Right cardiac atrium (tissue), 5 donors: ENCODE measurements around the gene RHBDF2. TPM values are rescaled to one million over a fixed set of nuclear protein-coding genes. Genes with fewer than 3 reads are reported as not detected.

Experiments used
- ATAC-seq, 2 donors: fragments of 200-7000 bp; cut with Tn5 transposase; one replicate each; pipeline versions ENCODE4 v1.8.0 to v1.9.1; 2020; ENCODE audit warnings: moderate library complexity in 2 of 2, mild to moderate bottlenecking in 1 of 2
- DNase-seq, 3 donors: peaks; one replicate each; pipeline ENCODE4 v3.0.0-alpha.2; 2020
- H3K27ac ChIP-seq: one replicate; pipeline ENCODE4 v1.5.1; 2013; ENCODE audit warnings: mild to moderate bottlenecking, low read length, control low read depth, moderate library complexity
- H3K27me3 ChIP-seq: one replicate; pipeline ENCODE4 v1.6.1; 2013; ENCODE audit not compliant: control insufficient read depth, insufficient read depth
- H3K4me1 ChIP-seq: one replicate; pipeline ENCODE4 v1.6.1; 2013; ENCODE audit warnings: low read length; ENCODE audit not compliant: control insufficient read depth, insufficient read depth
- H3K4me3 ChIP-seq: one replicate; pipeline ENCODE4 v1.5.1; 2013; ENCODE audit warnings: low read length, control low read depth
- H3K9me3 ChIP-seq: one replicate; pipeline ENCODE4 v1.6.1; 2013; ENCODE audit warnings: low read length; ENCODE audit not compliant: control insufficient read depth
- WGBS: extraction: QIAGEN DNeasy Blood & Tissue Kit; methylation state at CpG from one replicate; pipeline ENCODE4 v1.1.7; 2013; 5-methylcytosine and 5-hydroxymethylcytosine counted together
- intact Hi-C, 4 donors: fragments of 100-400 bp; cut with DNase I; formaldehyde crosslinking; loops; one replicate each; pipeline versions ENCODE4 v1.11.0 to v1.14.0; 2022 to 2023
- polyA plus RNA-seq: library from polyadenylated mRNA; stranded (reverse); fragments of 200-250 nt; gene quantifications from one replicate; pipeline ENCODE4 v1.2.3, GENCODE V29; 2013
- total RNA-seq, 4 donors: library from RNA; stranded (reverse); fragmentation: NEBNext Ultra II Directional; extraction: Animal tissue kit (Norgen Biotek cat#: 25700); gene quantifications; one replicate each; pipeline ENCODE4 v1.2.1, GENCODE V29; 2021
- donor health status: healthy with polysubstance abuse.
- donor health status: DM: no; HTN: yes; CAD: no.
- donor health status: DM: no; HTN: no; CAD: no.
- donor health status: DM: no; HTN: yes; CAD: no; lungs with severe emphysema.
- donor health status: DM: yes; HTN: yes; CAD: no.

RHBDF2 gene
- total and polyA plus RNA-seq, 5 donors, result 10.2 to 16.4 (median 12.0) TPM

GRCh38 chr17:76543826-76544545 is 42.8 kb upstream of the RHBDF2 start:
- Histone ChIP-seq H3K4me3 (no peak overlapping the region), H3K27ac (peak overlapping the region; percentile 86), H3K27me3 (no peaks in the 10 kb centered on the region), H3K4me1 (peaks cover 31% of the 10 kb centered on the region), H3K9me3 (no peaks in the 10 kb centered on the region)
- ATAC-seq (peak in 1 of 2 donors; percentile 5), DNase-seq (peak in 1 of 3 donors; percentile 70)
- 12% methylated on average over 22 of the region's 22 CpGs for WGBS
- intact Hi-C loops, result no loop called here

DNA sequence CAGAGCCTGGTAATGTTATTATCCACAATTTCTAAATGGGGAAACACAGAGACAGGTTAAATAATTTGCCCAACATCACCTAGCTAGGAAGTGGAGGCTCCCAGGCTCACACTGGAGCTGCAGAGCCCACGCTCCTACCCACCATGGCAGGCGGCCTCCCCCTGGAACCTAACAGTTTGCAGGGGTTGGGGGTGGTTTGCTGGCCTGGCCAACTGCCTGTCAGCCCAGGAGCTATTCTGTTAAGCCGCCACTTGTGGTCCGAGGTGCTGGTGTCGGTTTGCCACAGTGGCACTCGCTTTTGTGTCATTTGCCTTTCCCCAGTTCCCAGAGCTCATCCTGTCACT is 42.2 kb upstream of the RHBDF2 start:
- intact Hi-C loops, result no loop called here
- DNase-seq, result no peak
- Histone ChIP-seq H3K4me1 (peaks cover 31% of the 10 kb centered on the region), H3K9me3 (no peaks in the 10 kb centered on the region), H3K27ac (peak overlapping the region; percentile 86), H3K27me3 (no peaks in the 10 kb centered on the region), H3K4me3 (no peak overlapping the region)
- no peak for ATAC-seq
- WGBS, result 42% methylated on average over 6 of the region's 6 CpGs

- 64% methylated on average over 8 of the region's 8 CpGs for WGBS
- Histone ChIP-seq H3K4me1 (peaks cover 31% of the 10 kb centered on the region), H3K27ac (peak overlapping the region; percentile 86), H3K9me3 (no peaks in the 10 kb centered on the region), H3K4me3 (no peak overlapping the region), H3K27me3 (no peaks in the 10 kb centered on the region)
- DNase-seq (no peak), ATAC-seq (no peak)
- intact Hi-C loops, result no loop called here
Measured at GRCh38 chr17:76542984-76543383, 41.8 kb upstream of the RHBDF2 start.

DNA sequence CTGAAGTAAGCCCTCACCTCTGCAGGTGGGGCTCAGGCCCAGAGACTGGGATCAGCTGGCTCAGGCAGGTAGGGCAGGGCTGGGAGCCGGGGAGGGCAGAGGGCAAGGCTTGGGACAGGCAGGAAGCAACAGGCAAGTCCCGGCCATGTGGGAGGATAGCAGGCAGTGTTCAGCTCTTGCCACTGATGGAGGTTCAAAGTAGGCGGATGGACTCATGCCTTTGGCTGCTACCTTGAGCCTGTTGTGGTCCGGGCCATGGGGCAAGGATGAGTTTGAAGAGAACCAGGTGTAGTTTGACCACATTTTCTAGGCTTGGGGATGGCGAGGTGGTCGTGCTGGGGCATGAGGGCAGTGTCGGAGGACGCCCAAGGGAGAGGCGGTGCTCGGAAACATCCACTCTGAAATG is 41.3 kb upstream of the RHBDF2 start:
- 84% methylated on average over 10 of the region's 10 CpGs for WGBS
- DNase-seq, result peak in 1 of 3 donors; percentile 48
- Histone ChIP-seq H3K9me3 (no peaks in the 10 kb centered on the region), H3K27ac (no peak overlapping the region), H3K4me1 (peaks cover 31% of the 10 kb centered on the region), H3K4me3 (no peak overlapping the region), H3K27me3 (no peaks in the 10 kb centered on the region)
- intact Hi-C loops, result no loop called here
- no peak for ATAC-seq

- peak in 1 of 3 donors; percentile 9 for DNase-seq
Measured at GRCh38 chr17:76541739-76542454, 40.7 kb upstream of the RHBDF2 start.

GRCh38 chr17:76540381-76541300 is 39.4 kb upstream of the RHBDF2 start:
- peaks cover 23% of the 10 kb centered on the region for H3K4me1 ChIP-seq
- intact Hi-C loops, result no loop called here
- H3K27me3 ChIP-seq, result no peaks in the 10 kb centered on the region
- H3K27ac ChIP-seq, result peak overlapping the region; percentile 79
- DNase-seq (peak; percentile 96 to 97 (median 96)), ATAC-seq (peak; percentile 92 to 94)
- WGBS, result 5% methylated on average over 27 of the region's 27 CpGs
- peak overlapping the region; percentile 39 for H3K4me3 ChIP-seq
- no peaks in the 10 kb centered on the region for H3K9me3 ChIP-seq

More at GRCh38 chr17:76541739-76542454, 40.7 kb upstream of the RHBDF2 start:
- no peak overlapping the region for H3K27ac ChIP-seq
- ATAC-seq, result no peak
- H3K27me3 ChIP-seq, result no peaks in the 10 kb centered on the region
- intact Hi-C loops, result no loop called here
- H3K9me3 ChIP-seq, result no peaks in the 10 kb centered on the region
- 79% methylated on average over 10 of the region's 10 CpGs for WGBS
- H3K4me3 ChIP-seq, result no peak overlapping the region
- peaks cover 28% of the 10 kb centered on the region for H3K4me1 ChIP-seq

- H3K27ac ChIP-seq, result peak within 1 kb of the TSS; percentile 79
- DNase-seq (peak; percentile 25 to 70 (median 63)), ATAC-seq (no peak)
Measured at GRCh38 chr17:76539631-76540271, 38.5 kb upstream of the RHBDF2 start, which contains the start of gene PRCD. Gene PRCD, plus strand, starts transcription at chr17:76540044. Its CDS starts 98 bp downstream, at chr17:76540142.

DNA sequence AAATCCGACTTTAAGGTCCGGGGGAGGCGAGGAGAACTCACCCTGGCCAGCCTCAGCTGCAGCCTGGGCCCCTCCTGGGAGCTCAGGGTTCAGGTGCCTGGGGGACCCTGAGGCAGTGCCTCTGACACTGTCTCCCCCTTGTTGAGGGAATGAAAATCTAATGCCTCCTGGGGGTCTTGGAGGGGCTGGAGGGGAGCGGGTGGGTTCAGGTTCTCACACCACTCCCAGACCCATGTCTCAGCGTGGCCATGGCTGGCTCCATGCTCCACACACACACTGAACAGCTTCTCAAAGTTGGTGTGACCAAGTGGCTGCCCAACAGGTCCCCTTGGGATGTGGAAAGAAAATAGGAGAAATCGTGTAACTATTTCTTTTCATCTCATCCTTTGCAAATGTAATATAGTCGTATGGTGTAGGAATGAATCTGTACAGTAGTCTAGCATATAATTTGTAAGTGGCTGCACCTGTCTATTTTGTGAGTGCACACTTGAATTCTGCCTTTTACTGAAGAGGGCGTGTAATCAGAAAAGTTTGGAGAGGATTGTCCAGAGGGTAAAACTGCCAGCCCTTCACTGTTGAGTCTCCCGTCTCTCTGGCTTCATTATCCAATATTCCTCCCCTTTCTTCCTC is 37.8 kb upstream of the RHBDF2 start:
- ATAC-seq (no peak), DNase-seq (peak in 2 of 3 donors; percentile 50 to 56)
- no peak overlapping the region for H3K4me3 ChIP-seq
- intact Hi-C loops, result no loop called here
- peaks cover 10% of the 10 kb centered on the region for H3K4me1 ChIP-seq
- no peaks in the 10 kb centered on the region for H3K27me3 ChIP-seq
- peak overlapping the region; percentile 37 for H3K27ac ChIP-seq
- 73% methylated on average over 9 of the region's 9 CpGs for WGBS
- H3K9me3 ChIP-seq, result no peaks in the 10 kb centered on the region

More at GRCh38 chr17:76539631-76540271, 38.5 kb upstream of the RHBDF2 start, which contains the start of gene PRCD:
- Histone ChIP-seq H3K27me3 (no peaks in the 10 kb centered on the region), H3K4me1 (peaks cover 17% of the 10 kb centered on the region), H3K9me3 (no peaks in the 10 kb centered on the region), H3K4me3 (peak within 1 kb of the TSS; percentile 39)
- 70% methylated on average over 22 of the region's 22 CpGs for WGBS
- intact Hi-C loops, result no loop called here

DNA sequence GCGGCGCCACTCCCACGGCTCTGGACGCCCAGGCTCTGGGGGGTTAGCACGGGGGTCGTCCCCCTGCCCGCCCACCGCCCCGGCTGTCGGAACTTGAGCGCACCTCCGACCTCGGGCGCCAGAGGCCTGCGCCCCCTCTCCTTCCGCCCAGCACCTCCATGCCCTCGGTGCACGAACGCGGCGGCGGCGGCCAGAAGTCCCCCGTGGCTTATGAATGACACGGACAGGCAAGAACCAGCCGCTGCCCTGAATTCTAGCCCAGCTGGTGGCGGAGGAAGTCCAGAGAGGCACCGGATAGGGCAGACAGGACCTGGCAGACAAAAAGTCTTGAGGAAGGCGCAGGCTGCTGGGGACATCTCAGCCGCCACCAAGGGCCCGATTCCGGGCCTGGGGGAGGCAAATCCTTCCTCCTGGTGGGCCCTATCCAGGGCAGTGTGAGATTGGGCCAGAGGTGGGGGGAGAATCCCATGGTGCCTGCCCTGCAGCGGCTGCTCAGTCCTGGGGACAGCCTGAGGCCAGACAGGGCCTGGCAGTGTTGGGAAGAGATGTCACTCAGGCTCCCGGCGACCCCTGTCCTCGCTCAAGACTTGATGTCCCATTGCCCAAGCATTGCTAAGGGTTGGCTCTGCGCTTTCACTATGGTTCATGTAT is 37.2 kb upstream of the RHBDF2 start:
- DNase-seq (peak; percentile 48 to 77 (median 75)), ATAC-seq (no peak)
- Histone ChIP-seq H3K9me3 (no peaks in the 10 kb centered on the region), H3K4me1 (peaks cover 4% of the 10 kb centered on the region), H3K4me3 (peak overlapping the region; percentile 70), H3K27me3 (no peaks in the 10 kb centered on the region), H3K27ac (peak overlapping the region; percentile 68)
- WGBS, result 22% methylated on average over 37 of the region's 37 CpGs
- intact Hi-C loops, result no loop called here
